Measurements from ENCODE around the gene CNTNAP2.

DNA sequence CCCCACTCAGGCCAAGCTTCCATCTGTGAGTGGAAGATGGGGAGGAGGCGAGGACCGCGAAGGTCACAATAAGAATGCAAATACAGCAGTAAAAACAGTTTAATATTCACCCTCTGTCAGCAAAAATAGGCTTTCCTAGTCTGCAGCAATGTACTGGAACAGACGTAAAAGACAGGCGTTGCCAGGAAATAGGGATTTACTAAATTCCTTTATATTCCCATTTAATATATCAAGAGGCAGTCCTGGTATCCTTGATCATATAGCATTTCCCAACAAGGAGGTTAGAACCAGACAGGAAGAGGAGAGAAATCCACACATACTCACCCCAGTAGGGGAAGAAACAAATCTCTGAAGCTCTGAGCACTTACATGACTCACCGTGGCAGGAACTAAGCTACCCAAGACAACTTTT is 1419.1 kb downstream of the CNTNAP2 start:
- TF ChIP-seq, protein P1, sequence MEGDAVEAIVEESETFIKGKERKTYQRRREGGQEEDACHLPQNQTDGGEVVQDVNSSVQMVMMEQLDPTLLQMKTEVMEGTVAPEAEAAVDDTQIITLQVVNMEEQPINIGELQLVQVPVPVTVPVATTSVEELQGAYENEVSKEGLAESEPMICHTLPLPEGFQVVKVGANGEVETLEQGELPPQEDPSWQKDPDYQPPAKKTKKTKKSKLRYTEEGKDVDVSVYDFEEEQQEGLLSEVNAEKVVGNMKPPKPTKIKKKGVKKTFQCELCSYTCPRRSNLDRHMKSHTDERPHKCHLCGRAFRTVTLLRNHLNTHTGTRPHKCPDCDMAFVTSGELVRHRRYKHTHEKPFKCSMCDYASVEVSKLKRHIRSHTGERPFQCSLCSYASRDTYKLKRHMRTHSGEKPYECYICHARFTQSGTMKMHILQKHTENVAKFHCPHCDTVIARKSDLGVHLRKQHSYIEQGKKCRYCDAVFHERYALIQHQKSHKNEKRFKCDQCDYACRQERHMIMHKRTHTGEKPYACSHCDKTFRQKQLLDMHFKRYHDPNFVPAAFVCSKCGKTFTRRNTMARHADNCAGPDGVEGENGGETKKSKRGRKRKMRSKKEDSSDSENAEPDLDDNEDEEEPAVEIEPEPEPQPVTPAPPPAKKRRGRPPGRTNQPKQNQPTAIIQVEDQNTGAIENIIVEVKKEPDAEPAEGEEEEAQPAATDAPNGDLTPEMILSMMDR (IDR thresholded peaks at IDR 0.05; ENCODE audit: low read depth, low read length, missing input control) = no peak
- TF ChIP-seq EGR1 (IDR thresholded peaks at IDR 0.05; ENCODE audit: low read depth in 2 of 2) = no peak
- no peak for TF ChIP-seq TAF1 (conservative IDR thresholded peaks at IDR 0.05)
- TF ChIP-seq HNF4G (IDR thresholded peaks at IDR 0.05) = no peak
- no peak for TF ChIP-seq YY1 (IDR thresholded peaks at IDR 0.05)
- TF ChIP-seq, protein P2, sequence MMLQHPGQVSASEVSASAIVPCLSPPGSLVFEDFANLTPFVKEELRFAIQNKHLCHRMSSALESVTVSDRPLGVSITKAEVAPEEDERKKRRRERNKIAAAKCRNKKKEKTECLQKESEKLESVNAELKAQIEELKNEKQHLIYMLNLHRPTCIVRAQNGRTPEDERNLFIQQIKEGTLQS (IDR thresholded peaks at IDR 0.05) = no peak
- TF ChIP-seq, protein P3, sequence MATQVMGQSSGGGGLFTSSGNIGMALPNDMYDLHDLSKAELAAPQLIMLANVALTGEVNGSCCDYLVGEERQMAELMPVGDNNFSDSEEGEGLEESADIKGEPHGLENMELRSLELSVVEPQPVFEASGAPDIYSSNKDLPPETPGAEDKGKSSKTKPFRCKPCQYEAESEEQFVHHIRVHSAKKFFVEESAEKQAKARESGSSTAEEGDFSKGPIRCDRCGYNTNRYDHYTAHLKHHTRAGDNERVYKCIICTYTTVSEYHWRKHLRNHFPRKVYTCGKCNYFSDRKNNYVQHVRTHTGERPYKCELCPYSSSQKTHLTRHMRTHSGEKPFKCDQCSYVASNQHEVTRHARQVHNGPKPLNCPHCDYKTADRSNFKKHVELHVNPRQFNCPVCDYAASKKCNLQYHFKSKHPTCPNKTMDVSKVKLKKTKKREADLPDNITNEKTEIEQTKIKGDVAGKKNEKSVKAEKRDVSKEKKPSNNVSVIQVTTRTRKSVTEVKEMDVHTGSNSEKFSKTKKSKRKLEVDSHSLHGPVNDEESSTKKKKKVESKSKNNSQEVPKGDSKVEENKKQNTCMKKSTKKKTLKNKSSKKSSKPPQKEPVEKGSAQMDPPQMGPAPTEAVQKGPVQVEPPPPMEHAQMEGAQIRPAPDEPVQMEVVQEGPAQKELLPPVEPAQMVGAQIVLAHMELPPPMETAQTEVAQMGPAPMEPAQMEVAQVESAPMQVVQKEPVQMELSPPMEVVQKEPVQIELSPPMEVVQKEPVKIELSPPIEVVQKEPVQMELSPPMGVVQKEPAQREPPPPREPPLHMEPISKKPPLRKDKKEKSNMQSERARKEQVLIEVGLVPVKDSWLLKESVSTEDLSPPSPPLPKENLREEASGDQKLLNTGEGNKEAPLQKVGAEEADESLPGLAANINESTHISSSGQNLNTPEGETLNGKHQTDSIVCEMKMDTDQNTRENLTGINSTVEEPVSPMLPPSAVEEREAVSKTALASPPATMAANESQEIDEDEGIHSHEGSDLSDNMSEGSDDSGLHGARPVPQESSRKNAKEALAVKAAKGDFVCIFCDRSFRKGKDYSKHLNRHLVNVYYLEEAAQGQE (IDR thresholded peaks at IDR 0.05) = no peak
